Ovary (tissue), 9 donors: ENCODE measurements around the gene PHETA2. TPM values are rescaled to one million over a fixed set of nuclear protein-coding genes. Genes with fewer than 3 reads are reported as not detected.
"Not testable (repeated sequence)": the region's sequence is repeated elsewhere in the genome, so short reads cannot be mapped to it uniquely, and the experiment has no call there.

Experiments
- DNase-seq, 5 donors: peaks; one replicate each; pipeline ENCODE4 v3.0.0-alpha.2; 2019 to 2020
- H3K27ac ChIP-seq, 2 donors: fragments of 200-600 bp; one replicate each; pipeline versions ENCODE4 v1.5.1 to v1.8.0; 2019 to 2022
- H3K27me3 ChIP-seq: fragments of 200-600 bp; one replicate; pipeline ENCODE4 v1.8.0; 2022
- H3K36me3 ChIP-seq: fragments of 200-600 bp; sonication (generic); one replicate; pipeline ENCODE4 v1.5.1; 2019
- H3K4me1 ChIP-seq: one replicate; pipeline ENCODE4 v1.8.1; 2013; ENCODE audit warnings: mild to moderate bottlenecking, moderate library complexity; ENCODE audit not compliant: insufficient read depth
- H3K4me3 ChIP-seq: fragments of 200-600 bp; sonication (generic); one replicate; pipeline ENCODE4 v1.5.1; 2017
- H3K9me3 ChIP-seq, 2 donors: fragments of 200-600 bp in 1 of 2; sonication (generic) in 1 of 2; one replicate each; pipeline versions ENCODE4 v1.5.1 to v1.8.1; 2013 to 2019; ENCODE audit warnings: mild to moderate bottlenecking in 1 of 2, moderate library complexity in 1 of 2
- EP300 ChIP-seq: sonication (generic); formaldehyde crosslinking; IDR thresholded peaks from one replicate; pipeline ENCODE4 v1.6.1; 2017; ENCODE audit warnings: antibody characterized with exemption
- POLR2A ChIP-seq: fragments of 450-650 bp; IDR thresholded peaks from one replicate; pipeline ENCODE4 v1.6.1; 2017; ENCODE audit warnings: antibody characterized with exemption, mild to moderate bottlenecking, moderate library complexity
- WGBS, 3 donors: extraction: QIAGEN DNeasy Blood & Tissue Kit in 1 of 3; methylation state at CpG; one replicate each; pipeline versions ENCODE4 v1.1.5 to v1.1.7; 2013 to 2017; 5-methylcytosine and 5-hydroxymethylcytosine counted together
- intact Hi-C, 4 donors: fragments of 100-400 bp; cut with DNase I; formaldehyde crosslinking; loops; one replicate each; pipeline versions ENCODE4 v1.11.0 to v1.15.1; 2022 to 2023
- polyA plus RNA-seq, 2 donors: library from polyadenylated mRNA; stranded (reverse); fragments of 200-250 nt in 1 of 2; fragments of 350-450 nt in 1 of 2; fragmentation: Illumina TruSeq in 1 of 2; extraction: RNeasy Lipid Tissue Mini Kit (QIAGEN cat#74804) in 1 of 2; gene quantifications; one replicate each; pipeline ENCODE4 v1.2.3, GENCODE V29; 2013 to 2014
- total RNA-seq, 7 donors: library from RNA; depleted of rRNA in 2 of 7; stranded (reverse); fragments of >200 nt in 2 of 7; fragmentation: NEBNext Ultra II Directional in 3 of 7; extraction: Animal tissue kit (Norgen Biotek cat#: 25700) in 3 of 7; gene quantifications; one replicate each; pipeline versions ENCODE4 v1.1.0 to v1.2.4, GENCODE V29; 2016 to 2023
- TF ChIP-seq, protein P1 (sequence below), 3 donors: fragments of 450-650 bp in 2 of 3; fragments of 200-600 bp in 1 of 3; IDR thresholded peaks; one replicate each; pipeline versions ENCODE4 v1.5.1 to v1.8.0; 2016 to 2022; ENCODE audit warnings: antibody characterized with exemption in 3 of 3, mild to moderate bottlenecking in 1 of 3
- donor health status: DM: no; HTN: no; CAD: no; lungs with moderate emphysema.
- donor health status: DM: no; HTN: no; CAD: no.
- donor health status: Bipolar disorder and iron deficiency.
- donor health status: DM: yes; HTN: yes; CAD: no.
- donor health status: DM: no; HTN: no; CAD: no.
- donor health status: DM: yes; HTN: yes; CAD: no.

PHETA2 gene
- total and polyA plus RNA-seq, 9 donors, result 3.4 to 10.2 (median 8.0) TPM

DNA sequence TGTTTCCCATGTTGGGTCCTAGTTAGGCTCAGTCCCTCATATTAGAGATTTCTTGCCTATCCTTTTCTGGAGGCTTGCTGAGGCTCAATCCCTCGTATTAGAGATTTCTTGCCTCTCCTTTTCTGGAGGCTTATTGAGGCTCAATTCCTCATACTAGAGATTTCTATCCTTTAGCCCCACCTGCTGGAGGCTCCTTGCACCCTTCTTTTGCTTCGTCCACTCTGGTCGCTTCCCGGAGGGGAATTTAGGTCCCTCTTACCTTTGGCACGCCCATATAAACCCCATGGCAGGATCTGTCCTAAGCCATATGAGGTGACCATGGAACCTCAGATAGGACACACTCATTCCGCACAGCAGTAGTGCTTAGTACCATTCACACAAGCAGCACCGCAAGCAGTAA lies 40.7 kb downstream of the PHETA2 start:
- no peaks in the 10 kb centered on the region for H3K27me3 ChIP-seq

DNA sequence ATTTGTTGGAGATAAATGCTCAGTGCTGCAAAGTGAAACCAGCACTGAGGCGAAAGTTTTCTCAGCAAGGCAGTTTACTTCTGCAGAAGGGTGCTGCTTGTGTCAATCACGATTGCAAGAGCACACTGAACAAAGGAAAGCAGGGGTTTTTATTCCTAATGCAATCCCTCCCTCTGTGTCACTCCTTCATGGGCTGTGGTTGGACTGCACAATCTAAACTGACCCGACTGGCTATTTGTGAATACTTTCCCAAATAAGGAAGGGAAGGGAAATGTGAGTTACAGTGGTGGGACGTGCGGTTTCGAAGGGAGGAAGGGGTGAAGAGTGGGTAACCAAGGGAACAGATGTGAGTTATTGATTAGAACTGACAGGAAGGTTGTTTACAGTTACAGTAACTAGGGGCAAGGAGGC lies 41.4 kb downstream of the PHETA2 start:
- WGBS, 3 donors, result 84 to 89% (median 89%) methylated on average over 6 of the region's 6 CpGs
- H3K4me1 ChIP-seq, intact Hi-C loops, H3K36me3 ChIP-seq, DNase-seq, H3K27me3 ChIP-seq, H3K4me3 ChIP-seq, H3K9me3 ChIP-seq, H3K27ac ChIP-seq: not testable (repeated sequence)

More for the DNA sequence above, 40.7 kb downstream of the PHETA2 start:
- peaks cover 1% of the 10 kb centered on the region for H3K4me1 ChIP-seq
- DNase-seq, result no peak
- WGBS, 3 donors, result 93 to 95% (median 94%) methylated on average over 7 of the region's 7 CpGs
- no peaks in the 10 kb centered on the region for H3K36me3 ChIP-seq
- H3K4me3 ChIP-seq, result no peak overlapping the region
- TF ChIP-seq EP300, result no peak
- TF ChIP-seq, protein P1, sequence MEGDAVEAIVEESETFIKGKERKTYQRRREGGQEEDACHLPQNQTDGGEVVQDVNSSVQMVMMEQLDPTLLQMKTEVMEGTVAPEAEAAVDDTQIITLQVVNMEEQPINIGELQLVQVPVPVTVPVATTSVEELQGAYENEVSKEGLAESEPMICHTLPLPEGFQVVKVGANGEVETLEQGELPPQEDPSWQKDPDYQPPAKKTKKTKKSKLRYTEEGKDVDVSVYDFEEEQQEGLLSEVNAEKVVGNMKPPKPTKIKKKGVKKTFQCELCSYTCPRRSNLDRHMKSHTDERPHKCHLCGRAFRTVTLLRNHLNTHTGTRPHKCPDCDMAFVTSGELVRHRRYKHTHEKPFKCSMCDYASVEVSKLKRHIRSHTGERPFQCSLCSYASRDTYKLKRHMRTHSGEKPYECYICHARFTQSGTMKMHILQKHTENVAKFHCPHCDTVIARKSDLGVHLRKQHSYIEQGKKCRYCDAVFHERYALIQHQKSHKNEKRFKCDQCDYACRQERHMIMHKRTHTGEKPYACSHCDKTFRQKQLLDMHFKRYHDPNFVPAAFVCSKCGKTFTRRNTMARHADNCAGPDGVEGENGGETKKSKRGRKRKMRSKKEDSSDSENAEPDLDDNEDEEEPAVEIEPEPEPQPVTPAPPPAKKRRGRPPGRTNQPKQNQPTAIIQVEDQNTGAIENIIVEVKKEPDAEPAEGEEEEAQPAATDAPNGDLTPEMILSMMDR (IDR thresholded peaks at IDR 0.05), result no peak
- peaks cover 0 to 3% of the 10 kb centered on the region in 2 donors for H3K9me3 ChIP-seq
- intact Hi-C loops, result no loop called here
- H3K27ac ChIP-seq, result no peak overlapping the region

DNA sequence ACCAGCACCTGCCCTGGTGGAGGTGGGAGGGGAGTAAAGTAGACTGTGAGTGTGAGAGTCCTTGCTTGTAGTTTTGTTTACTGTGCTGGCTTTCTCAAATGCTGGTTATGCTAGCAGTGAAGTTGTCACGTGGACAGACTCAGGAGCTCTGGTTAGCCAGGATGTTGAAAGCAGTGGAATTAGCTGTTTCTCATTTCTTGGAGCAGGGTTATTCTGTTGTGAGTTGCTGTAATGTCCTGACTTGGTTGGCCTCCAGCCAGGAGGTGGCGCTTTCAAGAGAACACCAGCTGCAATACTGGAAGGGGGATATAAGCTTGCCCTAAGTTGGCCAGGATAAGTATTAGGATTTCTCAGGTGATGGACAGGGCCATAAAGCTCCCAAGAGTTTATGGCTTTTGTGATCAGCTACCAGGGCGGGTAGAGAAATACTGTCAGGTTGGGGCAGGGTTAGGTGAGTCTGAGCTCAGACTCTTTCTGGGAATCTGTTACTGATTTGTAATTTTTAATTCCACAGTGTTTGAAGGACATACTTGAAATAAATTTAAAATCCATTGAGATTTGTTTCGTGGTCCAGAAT lies 42.9 kb downstream of the PHETA2 start:
- H3K4me3 ChIP-seq, result no peak overlapping the region
- no peak for TF ChIP-seq POLR2A
- TF ChIP-seq, protein P1 (IDR thresholded peaks at IDR 0.05), result no peak
- no peak for TF ChIP-seq EP300
- intact Hi-C loops, result no loop called here
- no peaks in the 10 kb centered on the region for H3K27me3 ChIP-seq
- no peaks in the 10 kb centered on the region for H3K36me3 ChIP-seq
- H3K4me1 ChIP-seq, result peaks cover 1% of the 10 kb centered on the region
- 88 to 91% (median 90%) methylated on average over 4 of the region's 4 CpGs for WGBS, 3 donors
- no peak overlapping the region for H3K27ac ChIP-seq
- H3K9me3 ChIP-seq, result peaks cover 0 to 3% of the 10 kb centered on the region in 2 donors
- no peak for DNase-seq

DNA sequence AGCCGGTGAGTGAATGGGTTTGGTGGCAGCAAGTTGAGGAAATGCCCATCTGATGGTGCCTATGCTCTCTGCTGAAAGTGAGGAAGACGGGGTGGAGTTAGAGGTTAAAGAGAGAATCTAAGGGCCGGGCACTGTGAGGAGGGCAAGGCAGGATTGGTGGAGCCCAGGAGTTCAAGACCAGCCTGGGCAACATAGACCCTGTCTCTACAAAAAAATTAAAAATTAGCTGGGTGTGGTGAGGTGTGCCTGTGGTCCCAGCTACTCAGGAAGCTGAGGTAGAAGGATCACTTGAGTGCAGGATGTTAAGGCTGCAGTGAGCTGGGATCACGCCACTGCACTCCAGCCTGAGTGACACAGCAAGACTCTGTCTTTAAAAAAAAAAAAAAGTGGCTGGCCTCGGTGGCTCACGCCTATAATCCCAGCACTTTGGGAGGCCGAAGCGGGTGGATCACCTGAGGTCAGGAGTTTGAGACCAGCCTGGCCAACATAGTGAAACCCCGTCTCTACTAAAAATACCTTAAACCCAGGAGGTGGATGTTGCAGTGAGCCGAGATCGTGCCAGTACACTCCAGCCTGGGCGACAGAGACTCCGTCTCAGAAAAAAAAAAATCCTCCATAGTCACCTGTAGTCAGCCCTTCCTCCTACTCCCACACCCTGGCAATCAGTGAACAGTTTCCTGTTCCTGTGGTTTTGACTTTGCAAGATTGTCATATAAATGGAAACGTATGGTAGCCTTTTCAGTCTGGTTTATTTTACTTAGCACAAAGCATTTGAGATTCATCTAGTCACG lies 46.4 kb downstream of the PHETA2 start:
- H3K27me3 ChIP-seq, H3K4me3 ChIP-seq, DNase-seq, H3K36me3 ChIP-seq, H3K4me1 ChIP-seq, H3K27ac ChIP-seq, H3K9me3 ChIP-seq, intact Hi-C loops: not testable (repeated sequence)
- 86 to 91% (median 87%) methylated on average over 15 of the region's 15 CpGs for WGBS, 3 donors

DNA sequence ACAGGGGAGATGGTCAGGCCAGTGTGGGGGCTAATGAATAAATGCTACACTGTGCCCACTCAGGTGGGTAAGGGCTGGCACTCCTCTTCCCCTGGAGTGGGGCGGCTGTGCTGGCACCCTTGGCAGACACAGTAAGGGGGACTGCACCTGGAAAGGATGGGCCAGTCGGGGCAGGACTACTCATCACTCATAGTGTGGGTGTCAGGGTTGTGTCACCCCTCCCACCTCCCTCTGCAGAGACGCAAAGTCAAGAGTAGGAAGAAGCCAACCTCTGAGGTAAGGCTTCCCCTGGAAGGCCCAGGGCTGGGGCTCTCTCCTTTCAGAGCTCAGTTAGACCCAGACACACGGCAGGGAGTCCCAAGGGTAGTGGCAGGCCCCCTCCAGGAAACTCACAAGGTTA lies 49.5 kb downstream of the PHETA2 start:
- H3K27me3 ChIP-seq, DNase-seq, H3K27ac ChIP-seq, H3K4me3 ChIP-seq, H3K4me1 ChIP-seq, H3K9me3 ChIP-seq, H3K36me3 ChIP-seq, intact Hi-C loops: not testable (repeated sequence)
- no CpG with 5 or more reads among the region's 4 CpGs for WGBS, 3 donors

DNA sequence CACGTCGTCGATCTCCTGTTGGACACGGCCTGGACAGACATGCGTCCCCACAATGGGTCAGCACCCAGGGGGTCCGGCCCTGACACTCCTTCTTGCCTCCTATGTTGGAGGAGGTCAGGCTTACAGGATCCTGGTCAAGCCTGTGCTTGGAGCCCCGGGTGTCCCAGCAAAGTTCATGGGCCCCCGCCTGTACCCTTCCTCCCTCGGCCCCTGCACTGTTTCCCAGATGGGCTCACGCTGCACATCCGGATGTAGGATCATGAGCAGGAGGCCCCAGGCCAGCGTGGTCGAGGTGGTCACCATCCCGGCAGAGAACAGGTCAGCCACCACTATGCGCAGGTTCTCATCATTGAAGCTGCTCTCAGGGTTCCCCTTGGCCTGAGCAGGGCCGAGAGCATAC lies 53.6 kb downstream of the PHETA2 start:
- Histone ChIP-seq H3K27me3 (no peaks in the 10 kb centered on the region), H3K9me3 (no peaks in the 10 kb centered on the region), H3K36me3 (no peaks in the 10 kb centered on the region), H3K4me3 (no peak overlapping the region), H3K4me1 (no peaks in the 10 kb centered on the region), H3K27ac (no peak overlapping the region)
- 81 to 88% (median 87%) methylated on average over 15 to 16 of the region's 16 CpGs for WGBS, 3 donors
- TF ChIP-seq EP300 (no peak), POLR2A (no peak)
- TF ChIP-seq, protein P1 (IDR thresholded peaks at IDR 0.05), result no peak
- intact Hi-C loops, result no loop called here
- no peak for DNase-seq

DNA sequence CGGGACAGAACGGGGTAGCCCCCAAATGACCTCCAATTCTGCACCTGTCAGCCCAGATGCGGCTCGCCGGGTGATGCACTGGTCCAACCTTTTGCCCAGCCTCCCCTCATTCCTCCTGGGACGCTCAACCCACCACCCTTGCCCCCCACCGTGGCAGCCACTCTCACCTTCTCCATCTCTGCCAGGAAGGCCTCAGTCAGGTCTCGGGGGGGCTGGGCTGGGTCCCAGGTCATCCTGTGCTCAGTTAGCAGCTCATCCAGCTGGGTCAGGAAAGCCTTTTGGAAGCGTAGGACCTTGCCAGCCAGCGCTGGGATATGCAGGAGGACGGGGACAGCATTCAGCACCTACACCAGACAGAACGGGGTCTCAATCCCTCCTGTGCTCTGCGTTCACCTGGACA lies 54.0 kb downstream of the PHETA2 start:
- H3K27me3 ChIP-seq, H3K9me3 ChIP-seq, H3K36me3 ChIP-seq, intact Hi-C loops, H3K27ac ChIP-seq, H3K4me1 ChIP-seq, H3K4me3 ChIP-seq, DNase-seq: not testable (repeated sequence)
- 65 to 82% (median 74%) methylated on average over 13 of the region's 13 CpGs for WGBS, 3 donors
